Kidney epithelial cell (primary cell): ENCODE data around the gene TAPBP. TPM values are rescaled to one million over a fixed set of nuclear protein-coding genes. Genes with fewer than 3 reads are reported as not detected.
"Not testable (repeated sequence)": the region's sequence is repeated elsewhere in the genome, so short reads cannot be mapped to it uniquely, and the experiment has no call there.

Source experiments
- DNase-seq: peaks from one replicate; pipeline ENCODE4 v3.0.0-alpha.2; 2010; ENCODE audit warnings: low read depth
- H3K27me3 ChIP-seq: 2 replicates; pipeline ENCODE4 v1.6.0; 2011; ENCODE audit warnings: low read length; ENCODE audit not compliant: control insufficient read depth, insufficient read depth
- H3K36me3 ChIP-seq: 2 replicates; pipeline ENCODE4 v1.5.1; 2011; ENCODE audit warnings: low read length; ENCODE audit not compliant: control insufficient read depth, insufficient read depth
- H3K4me3 ChIP-seq: 2 replicates; pipeline ENCODE4 v1.5.1; 2011; ENCODE audit warnings: low read depth, mild to moderate bottlenecking, control low read depth, low read length
- total RNA-seq: library from RNA; depleted of rRNA; stranded (reverse); fragments of >200 nt; gene quantifications from 2 replicates; pipeline ENCODE4 v1.2.3, GENCODE V29; 2015
- TF ChIP-seq, protein P1 (sequence below): IDR thresholded peaks from 2 replicates; pipeline ENCODE4 v1.5.1; 2011; ENCODE audit warnings: mild to moderate bottlenecking, moderate library complexity, low read length, control low read depth, inconsistent platforms; ENCODE audit not compliant: insufficient read depth, poor library complexity, severe bottlenecking

The TAPBP gene
- total RNA-seq, 1 donor from 2014 or later: 214 TPM

- peaks cover 3% of the 10 kb centered on the region for H3K27me3 ChIP-seq
- no peaks in the 10 kb centered on the region for H3K36me3 ChIP-seq
- H3K4me3 ChIP-seq: no peak overlapping the region
- peak; percentile 55 for DNase-seq
- TF ChIP-seq, protein P1, sequence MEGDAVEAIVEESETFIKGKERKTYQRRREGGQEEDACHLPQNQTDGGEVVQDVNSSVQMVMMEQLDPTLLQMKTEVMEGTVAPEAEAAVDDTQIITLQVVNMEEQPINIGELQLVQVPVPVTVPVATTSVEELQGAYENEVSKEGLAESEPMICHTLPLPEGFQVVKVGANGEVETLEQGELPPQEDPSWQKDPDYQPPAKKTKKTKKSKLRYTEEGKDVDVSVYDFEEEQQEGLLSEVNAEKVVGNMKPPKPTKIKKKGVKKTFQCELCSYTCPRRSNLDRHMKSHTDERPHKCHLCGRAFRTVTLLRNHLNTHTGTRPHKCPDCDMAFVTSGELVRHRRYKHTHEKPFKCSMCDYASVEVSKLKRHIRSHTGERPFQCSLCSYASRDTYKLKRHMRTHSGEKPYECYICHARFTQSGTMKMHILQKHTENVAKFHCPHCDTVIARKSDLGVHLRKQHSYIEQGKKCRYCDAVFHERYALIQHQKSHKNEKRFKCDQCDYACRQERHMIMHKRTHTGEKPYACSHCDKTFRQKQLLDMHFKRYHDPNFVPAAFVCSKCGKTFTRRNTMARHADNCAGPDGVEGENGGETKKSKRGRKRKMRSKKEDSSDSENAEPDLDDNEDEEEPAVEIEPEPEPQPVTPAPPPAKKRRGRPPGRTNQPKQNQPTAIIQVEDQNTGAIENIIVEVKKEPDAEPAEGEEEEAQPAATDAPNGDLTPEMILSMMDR: peak; percentile 43
Observed at GRCh38 chr6:33344701-33345697, 31.1 kb upstream of the TAPBP start.

DNA sequence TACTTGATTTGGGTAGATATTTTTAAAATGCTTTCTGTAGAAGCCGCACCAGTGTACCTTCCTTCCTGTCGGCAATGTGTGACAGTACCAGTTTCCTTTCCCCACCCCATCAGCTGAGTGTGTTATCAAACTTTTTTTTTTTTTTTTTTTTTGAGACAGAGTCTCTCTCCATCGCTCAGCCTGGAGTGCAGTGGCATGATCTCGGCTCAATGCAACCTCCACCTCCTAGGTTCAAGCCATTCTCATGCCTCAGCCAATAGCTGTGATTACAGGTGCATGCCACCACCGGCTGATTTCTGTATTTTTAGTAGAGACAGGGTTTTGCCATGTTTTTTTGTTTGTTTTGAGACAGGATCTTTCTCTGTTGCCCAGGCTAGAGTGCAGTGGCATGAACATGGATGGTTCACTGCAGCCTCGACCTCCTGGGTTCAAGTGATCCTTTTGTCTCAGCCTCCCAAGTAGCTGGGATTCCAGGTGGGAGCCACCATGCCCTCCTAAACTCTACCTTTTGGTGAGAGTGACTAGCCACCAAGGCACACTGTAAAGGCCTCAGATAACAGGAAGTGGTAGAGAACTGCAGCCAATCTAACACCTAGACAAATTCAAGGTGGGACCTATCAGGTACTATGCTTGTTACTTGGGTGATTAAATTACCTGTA lies 30.2 kb upstream of the TAPBP start:
- DNase-seq: no peak
- H3K36me3 ChIP-seq: no peaks in the 10 kb centered on the region
- peaks cover 3% of the 10 kb centered on the region for H3K27me3 ChIP-seq
- no peak overlapping the region for H3K4me3 ChIP-seq
- TF ChIP-seq, protein P1: no peak

DNA sequence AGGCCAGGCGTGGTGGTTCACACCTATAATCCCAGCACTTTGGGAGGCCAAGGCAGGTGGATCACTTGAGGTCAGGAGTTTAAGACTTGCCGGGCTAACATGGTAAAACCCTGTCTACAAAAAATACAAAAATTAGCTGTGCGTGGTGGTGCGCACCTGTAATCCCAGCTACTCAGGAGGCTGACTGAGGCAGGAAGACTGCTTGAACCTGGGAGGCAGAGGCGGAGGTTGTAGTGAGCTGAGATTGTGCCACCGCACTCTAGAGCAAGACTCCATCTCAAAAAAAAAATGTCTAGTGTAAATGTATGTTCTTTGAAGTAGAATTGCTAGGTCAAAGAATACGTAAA lies 29.7 kb upstream of the TAPBP start:
- DNase-seq: not testable (repeated sequence)

DNA sequence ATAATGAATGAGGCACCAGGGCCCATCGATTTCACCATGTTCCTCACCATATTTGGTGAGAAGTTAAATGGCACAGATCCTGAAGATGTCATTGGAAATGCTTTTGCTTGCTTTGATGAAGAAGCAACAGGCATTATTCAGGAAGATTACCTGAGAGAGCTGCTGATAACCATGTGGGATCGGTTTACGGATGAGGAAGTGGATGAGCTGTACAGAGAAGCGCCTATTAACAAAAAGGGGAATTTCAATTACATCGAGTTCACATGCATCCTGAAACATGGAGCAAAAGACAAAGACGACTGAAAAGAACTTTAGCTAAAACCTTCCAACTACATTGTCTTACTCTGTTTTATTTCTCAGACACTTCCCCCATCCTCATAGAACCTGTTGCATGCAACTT lies 25.3 kb upstream of the TAPBP start:
- no peak overlapping the region for H3K4me3 ChIP-seq
- H3K27me3 ChIP-seq: no peaks in the 10 kb centered on the region
- no peaks in the 10 kb centered on the region for H3K36me3 ChIP-seq
- no peak for DNase-seq
- TF ChIP-seq, protein P1: no peak

More for the DNA sequence above, 29.7 kb upstream of the TAPBP start:
- H3K36me3 ChIP-seq, H3K4me3 ChIP-seq, H3K27me3 ChIP-seq: not testable (repeated sequence)

DNA sequence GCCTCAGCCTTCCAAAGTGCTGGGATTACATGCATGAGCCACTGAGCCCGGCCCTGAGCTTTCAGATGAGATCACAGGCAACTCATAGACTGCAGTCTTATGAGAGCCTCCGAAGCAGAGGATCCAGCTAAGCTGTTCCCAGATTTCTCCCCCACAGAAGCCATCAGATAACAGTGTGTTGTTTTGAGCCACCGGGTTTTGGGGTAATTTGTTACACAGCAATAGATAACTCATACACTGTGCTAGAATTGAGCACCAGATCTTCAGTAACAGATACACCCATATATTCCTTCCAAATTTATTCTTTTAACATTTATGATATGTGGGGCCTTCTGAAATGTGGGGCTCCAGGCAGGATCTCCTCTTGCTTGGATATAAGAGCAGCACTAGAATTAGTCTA lies 22.6 kb upstream of the TAPBP start:
- Histone ChIP-seq H3K27me3 (no peaks in the 10 kb centered on the region), H3K4me3 (no peak overlapping the region), H3K36me3 (no peaks in the 10 kb centered on the region)
- TF ChIP-seq, protein P1: no peak
- DNase-seq: no peak

GRCh38 chr6:33335916-33336315 lies 22.0 kb upstream of the TAPBP start:
- Histone ChIP-seq H3K27me3 (no peaks in the 10 kb centered on the region), H3K4me3 (no peak overlapping the region), H3K36me3 (no peaks in the 10 kb centered on the region)
- TF ChIP-seq, protein P1: no peak
- DNase-seq: no peak
